IMR-90 (cell line): ENCODE measurements around the gene ZNF366.

ENCODE experiments used
- BHLHE40 ChIP-seq: fragments of 150-350 bp; IDR thresholded peaks from 2 replicates; pipeline ENCODE4 v1.6.1; 2016; ENCODE audit warnings: mild to moderate bottlenecking, low read depth, low read length
- CTCF ChIP-seq: conservative IDR thresholded peaks from 2 replicates; pipeline ENCODE4 v1.5.1; 2012; ENCODE audit warnings: mild to moderate bottlenecking, low read depth, low read length, improper control_type of control experiment
- ELK1 ChIP-seq: fragments of 150-350 bp; IDR thresholded peaks from 2 replicates; pipeline ENCODE4 v1.6.1; 2016; ENCODE audit warnings: low read depth, mild to moderate bottlenecking, low read length, moderate library complexity, borderline replicate concordance
- MAFK ChIP-seq: IDR thresholded peaks from 2 replicates; pipeline ENCODE4 v1.6.1; 2012; ENCODE audit warnings: low read depth, low read length, improper control_type of control experiment
- MXI1 ChIP-seq: IDR thresholded peaks from 2 replicates; pipeline ENCODE4 v1.6.1; 2012; ENCODE audit warnings: low read depth, mild to moderate bottlenecking, low read length, moderate library complexity, borderline replicate concordance
- POLR2A ChIP-seq: IDR thresholded peaks from 2 replicates; pipeline ENCODE4 v1.6.1; 2012; ENCODE audit warnings: mild to moderate bottlenecking, low read depth, low read length
- RAD21 ChIP-seq: IDR thresholded peaks from 2 replicates; pipeline ENCODE4 v1.6.1; 2012; ENCODE audit warnings: low read length, improper control_type of control experiment
- RFX5 ChIP-seq: IDR thresholded peaks from 2 replicates; pipeline ENCODE4 v1.8.0; 2012; ENCODE audit warnings: low read depth, mild to moderate bottlenecking, low read length, moderate library complexity
- SMC3 ChIP-seq: fragments of 150-350 bp; IDR thresholded peaks from 2 replicates; pipeline ENCODE4 v1.6.1; 2016; ENCODE audit warnings: low read depth, mild to moderate bottlenecking, antibody characterized with exemption, low read length, moderate library complexity
- TF ChIP-seq, protein P1 (sequence below): fragments of 150-350 bp; IDR thresholded peaks from 2 replicates; pipeline ENCODE4 v1.6.1; 2017; ENCODE audit warnings: mild to moderate bottlenecking, antibody characterized with exemption, low read length, low read depth

- TF ChIP-seq SMC3 (no peak), BHLHE40 (no peak), CTCF (no peak), RAD21 (no peak), POLR2A (no peak), MXI1 (no peak), RFX5 (no peak), ELK1 (no peak), MAFK (no peak)
- TF ChIP-seq, protein P1, sequence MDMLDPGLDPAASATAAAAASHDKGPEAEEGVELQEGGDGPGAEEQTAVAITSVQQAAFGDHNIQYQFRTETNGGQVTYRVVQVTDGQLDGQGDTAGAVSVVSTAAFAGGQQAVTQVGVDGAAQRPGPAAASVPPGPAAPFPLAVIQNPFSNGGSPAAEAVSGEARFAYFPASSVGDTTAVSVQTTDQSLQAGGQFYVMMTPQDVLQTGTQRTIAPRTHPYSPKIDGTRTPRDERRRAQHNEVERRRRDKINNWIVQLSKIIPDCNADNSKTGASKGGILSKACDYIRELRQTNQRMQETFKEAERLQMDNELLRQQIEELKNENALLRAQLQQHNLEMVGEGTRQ, result no peak
Measured at GRCh38 chr5:72436796-72437471, 70.3 kb downstream of the ZNF366 start.
